DMS 273 (cell line): Measurements from ENCODE around the gene KCND2.
A peak's percentile ranks its signal among the peaks of the same experiment; 100 is the strongest.

Source experiments
- DNase-seq: peaks from one replicate; lab custom pipeline; 2025; ENCODE audit not compliant: unreplicated experiment; lab: John Stamatoyannopoulos, UW

KCND2 gene

GRCh38 chr7:120405652-120406051, 132.7 kb downstream of the KCND2 start:
- DNase-seq = no peak

- DNase-seq = no peak
Observed at GRCh38 chr7:120407010-120407409, 134.0 kb downstream of the KCND2 start.

- DNase-seq = no peak
Observed at GRCh38 chr7:120412139-120413050, 139.4 kb downstream of the KCND2 start.

- DNase-seq = no peak
Observed at GRCh38 chr7:120413164-120413563, 140.2 kb downstream of the KCND2 start.

GRCh38 chr7:120417244-120417979, 144.4 kb downstream of the KCND2 start:
- no peak for DNase-seq

- DNase-seq = no peak
Observed at GRCh38 chr7:120421151-120421651, 148.2 kb downstream of the KCND2 start.

- no peak for DNase-seq
Observed at GRCh38 chr7:120431016-120431415, 158.0 kb downstream of the KCND2 start.

GRCh38 chr7:120436487-120437060, 163.6 kb downstream of the KCND2 start:
- no peak for DNase-seq

- no peak for DNase-seq
Observed at GRCh38 chr7:120441850-120442249, 168.9 kb downstream of the KCND2 start.

GRCh38 chr7:120442838-120443237, 169.9 kb downstream of the KCND2 start:
- DNase-seq = no peak

GRCh38 chr7:120444650-120445049, 171.7 kb downstream of the KCND2 start:
- no peak for DNase-seq

- no peak for DNase-seq
Observed at GRCh38 chr7:120445276-120445675, 172.3 kb downstream of the KCND2 start.

- no peak for DNase-seq
Observed at GRCh38 chr7:120452665-120453064, 179.7 kb downstream of the KCND2 start.

GRCh38 chr7:120456699-120457098, 183.7 kb downstream of the KCND2 start:
- DNase-seq = no peak

GRCh38 chr7:120460949-120461348, 188.0 kb downstream of the KCND2 start:
- DNase-seq = no peak

GRCh38 chr7:120462991-120463390, 190.0 kb downstream of the KCND2 start:
- no peak for DNase-seq

GRCh38 chr7:120464104-120464503, 191.1 kb downstream of the KCND2 start:
- no peak for DNase-seq

GRCh38 chr7:120467676-120468075, 194.7 kb downstream of the KCND2 start:
- DNase-seq = peak; percentile 4

- no peak for DNase-seq
Observed at GRCh38 chr7:120468611-120469010, 195.6 kb downstream of the KCND2 start.

- DNase-seq = no peak
Observed at GRCh38 chr7:120472892-120473291, 199.9 kb downstream of the KCND2 start.

- DNase-seq = no peak
Observed at GRCh38 chr7:120473352-120473751, 200.4 kb downstream of the KCND2 start.

GRCh38 chr7:120475994-120476393, 203.0 kb downstream of the KCND2 start:
- no peak for DNase-seq
